ENCODE measurements around the gene NEUROD2.
"Not testable (repeated sequence)": the region's sequence is repeated elsewhere in the genome, so short reads cannot be mapped to it uniquely, and the experiment has no call there.

Gene NEUROD2

DNA sequence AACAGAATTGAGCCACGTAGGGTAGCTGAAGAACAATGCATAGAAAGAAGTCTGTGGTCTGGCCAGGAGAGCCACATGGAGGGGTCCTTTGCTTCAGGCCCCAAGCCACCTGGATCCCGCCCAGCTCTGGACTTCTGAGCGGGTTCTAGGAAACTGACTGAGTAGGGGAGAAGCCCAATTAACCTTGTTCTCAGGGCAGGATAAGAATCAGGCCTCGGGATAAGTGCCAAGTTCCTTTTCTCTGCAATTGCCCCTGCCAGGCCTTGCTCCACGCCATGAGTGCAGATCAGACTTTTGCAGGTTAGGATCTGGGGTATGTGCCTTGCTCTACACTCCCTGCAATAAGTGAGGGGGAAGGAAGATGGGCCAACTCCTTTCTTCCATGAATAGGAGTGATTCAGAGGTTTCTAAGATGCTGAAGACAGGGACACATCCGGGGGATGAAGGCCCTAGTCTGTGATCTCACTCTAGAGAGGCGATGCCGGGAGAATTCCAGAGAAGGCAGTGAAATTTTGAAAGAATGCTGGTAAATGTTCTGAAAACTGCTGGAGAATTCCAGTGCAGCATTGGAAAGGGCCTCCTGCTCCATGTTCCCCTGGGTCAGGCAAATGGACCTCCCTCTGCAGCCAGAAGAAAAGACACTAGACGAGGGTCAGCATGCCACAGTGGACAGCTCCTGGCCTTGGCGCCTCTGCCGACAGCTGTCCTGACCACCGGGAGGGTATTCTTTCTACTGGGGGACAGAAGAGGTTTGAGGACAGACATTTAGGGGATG is 5.8 kb downstream of the NEUROD2 start:
- DNase-seq = peak; percentile 15

DNA sequence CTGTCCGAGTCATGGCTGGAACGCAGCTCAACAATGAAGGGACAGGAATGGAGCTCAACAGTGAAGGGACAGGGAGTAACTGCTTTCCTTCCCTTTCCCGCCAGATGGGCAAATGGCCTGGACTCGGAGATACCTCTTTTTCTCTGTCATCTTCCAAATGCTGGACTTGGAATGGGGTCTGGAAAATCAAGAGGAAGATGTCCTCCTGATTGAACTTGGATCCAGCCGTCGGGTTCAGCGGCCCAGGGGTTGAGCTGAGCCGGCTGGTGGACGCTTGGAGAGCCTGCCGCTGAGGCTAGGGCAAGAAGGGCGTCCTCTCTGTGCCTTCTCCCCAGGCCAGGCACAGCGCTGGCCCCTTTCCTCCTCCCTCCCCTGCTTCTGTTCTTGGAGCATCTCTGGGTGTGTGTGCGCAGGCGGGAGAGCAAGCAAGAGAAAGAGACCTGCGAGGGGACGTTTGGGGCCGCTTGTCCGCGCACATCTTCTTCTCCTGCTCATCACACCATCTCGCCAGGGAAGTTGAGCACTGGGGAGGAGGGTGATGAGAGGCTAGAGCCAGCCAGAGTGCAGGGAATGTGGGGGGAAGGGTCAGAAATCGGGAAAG is 6.6 kb downstream of the NEUROD2 start:
- no peak for DNase-seq

DNA sequence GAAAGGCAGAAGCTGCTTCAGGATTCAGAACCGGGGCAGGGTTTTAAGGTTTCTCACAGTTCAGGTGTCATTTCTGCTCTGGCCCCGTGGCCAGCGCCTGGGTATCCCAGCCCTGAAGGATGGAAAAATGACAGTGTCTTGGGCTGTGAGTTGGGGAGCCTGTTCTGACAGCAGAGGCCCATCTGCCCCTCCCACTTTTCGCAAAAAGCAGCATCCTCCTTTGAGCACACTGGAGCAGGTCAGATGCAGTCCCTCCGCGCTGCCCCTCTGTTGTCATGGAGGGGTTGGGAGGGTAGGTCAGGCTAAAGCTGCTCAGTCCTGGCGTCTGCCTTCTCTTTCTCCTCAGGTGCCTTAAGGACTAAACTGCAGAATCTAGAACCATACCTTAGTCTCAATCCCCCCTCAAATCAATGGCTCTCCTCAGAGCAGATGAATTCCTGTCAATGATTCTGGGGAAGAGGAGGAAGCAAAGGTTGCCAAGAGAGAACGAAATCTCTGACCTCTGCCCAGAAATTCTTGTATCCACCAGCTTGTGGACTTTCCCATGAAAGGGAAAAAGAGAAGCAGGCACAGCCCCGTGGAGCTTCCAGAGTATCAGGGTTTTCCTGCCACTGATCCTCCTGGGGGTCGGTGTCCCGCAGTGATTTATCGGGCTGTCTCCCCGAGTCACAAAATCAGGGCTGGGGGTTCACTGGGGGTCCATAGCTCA is 7.3 kb downstream of the NEUROD2 start:
- no peak for DNase-seq

DNA sequence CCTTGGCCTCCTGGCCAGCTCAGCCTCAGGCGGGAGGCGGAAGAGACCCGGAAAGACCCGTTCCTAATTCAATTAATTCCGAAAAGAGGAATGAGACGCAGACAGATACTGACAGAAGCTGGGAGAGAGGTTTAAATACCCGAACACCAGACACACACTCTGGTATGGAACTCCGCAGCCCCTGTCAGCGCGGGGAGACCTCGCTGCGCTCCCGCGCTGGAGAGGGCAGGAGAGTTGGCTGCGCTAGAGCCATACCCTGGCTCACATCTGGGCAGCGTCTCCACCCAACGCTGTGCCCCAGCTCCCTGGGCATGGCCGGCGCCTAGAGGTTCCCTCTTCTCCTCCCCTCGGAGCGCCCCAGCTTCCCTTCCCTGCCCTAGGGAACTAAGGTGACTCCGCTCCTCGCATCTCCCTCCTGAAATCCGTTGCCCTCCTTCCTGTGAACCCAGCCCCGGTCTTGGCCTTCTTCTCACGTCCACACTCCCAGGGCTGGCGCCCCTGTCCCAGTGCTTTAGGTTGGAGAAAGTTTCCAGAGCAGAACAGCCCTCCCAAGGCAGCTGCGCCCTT is 8.0 kb downstream of the NEUROD2 start:
- DNase-seq = no peak

DNA sequence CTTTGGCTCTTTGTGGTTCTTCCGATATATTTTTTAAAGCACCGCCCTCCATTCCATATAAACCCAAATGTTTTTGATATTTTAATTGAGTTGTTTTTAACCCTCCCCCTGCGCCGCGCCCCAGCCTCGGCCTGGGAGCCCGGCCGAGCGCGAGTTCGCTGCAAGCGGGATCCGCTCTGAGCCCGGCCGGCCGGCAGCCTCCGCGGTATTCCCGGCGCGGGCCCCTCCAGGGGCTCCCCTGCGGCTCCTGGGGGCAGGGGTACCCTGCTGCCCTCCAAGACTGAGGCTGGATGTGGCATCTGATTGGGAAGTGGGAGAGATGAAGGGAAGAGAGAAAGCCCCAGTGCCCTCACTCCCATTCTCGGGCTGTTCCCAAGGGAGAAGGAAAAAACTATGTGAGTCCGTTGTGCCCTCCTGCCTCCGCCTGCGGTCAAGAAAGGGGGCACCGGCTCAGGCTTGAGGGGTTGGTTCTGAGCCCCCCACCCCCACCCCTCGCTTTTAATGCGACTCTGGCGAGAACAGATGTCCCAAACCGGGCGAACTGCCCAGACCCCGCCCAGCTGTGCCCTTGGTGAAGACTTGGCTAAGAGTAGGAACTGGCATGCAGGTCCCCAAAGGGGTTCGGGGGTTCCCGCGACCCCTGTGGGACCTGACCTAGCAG is 8.6 kb downstream of the NEUROD2 start:
- no peak for DNase-seq

DNA sequence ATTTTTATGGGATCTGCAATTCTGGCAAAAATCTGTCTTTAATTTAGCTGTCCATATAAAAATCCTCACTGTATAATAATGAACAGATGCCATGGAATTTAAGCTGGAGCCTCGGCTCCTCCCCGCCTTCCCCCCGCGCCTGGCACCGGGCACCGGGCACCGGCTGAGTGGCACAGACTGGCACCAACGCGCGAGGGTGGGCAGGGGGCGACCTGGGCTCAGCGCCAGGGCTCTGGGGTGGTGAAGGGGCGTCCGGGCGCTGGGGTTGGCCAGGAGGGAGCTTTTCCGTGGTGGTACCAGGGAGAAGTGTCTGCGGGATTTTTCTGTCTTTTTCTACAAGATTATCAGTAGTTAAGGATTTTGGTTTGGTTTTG is 9.1 kb downstream of the NEUROD2 start:
- no peak for DNase-seq

DNA sequence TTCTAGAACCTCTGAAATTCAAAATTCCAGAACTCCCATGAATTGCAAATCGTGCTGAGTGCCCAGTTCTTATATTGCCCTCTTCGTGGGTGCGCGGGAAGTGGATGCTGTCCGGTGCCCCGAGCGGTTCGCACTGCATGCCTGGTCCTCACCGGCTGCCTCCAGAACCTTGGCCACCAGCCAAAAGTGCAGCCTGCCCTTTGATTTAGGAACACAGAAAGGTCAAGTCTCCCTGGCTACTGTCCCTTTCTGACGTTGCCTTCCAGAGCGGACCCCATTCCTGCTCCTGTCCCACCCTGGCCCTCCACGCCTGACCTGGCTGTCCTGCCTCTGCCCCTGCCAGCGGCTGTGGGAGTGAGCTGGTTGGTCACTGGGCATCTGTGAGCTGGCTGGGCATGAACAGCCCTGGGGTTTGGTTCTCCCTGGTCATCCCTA is 9.7 kb downstream of the NEUROD2 start:
- DNase-seq = no peak

DNA sequence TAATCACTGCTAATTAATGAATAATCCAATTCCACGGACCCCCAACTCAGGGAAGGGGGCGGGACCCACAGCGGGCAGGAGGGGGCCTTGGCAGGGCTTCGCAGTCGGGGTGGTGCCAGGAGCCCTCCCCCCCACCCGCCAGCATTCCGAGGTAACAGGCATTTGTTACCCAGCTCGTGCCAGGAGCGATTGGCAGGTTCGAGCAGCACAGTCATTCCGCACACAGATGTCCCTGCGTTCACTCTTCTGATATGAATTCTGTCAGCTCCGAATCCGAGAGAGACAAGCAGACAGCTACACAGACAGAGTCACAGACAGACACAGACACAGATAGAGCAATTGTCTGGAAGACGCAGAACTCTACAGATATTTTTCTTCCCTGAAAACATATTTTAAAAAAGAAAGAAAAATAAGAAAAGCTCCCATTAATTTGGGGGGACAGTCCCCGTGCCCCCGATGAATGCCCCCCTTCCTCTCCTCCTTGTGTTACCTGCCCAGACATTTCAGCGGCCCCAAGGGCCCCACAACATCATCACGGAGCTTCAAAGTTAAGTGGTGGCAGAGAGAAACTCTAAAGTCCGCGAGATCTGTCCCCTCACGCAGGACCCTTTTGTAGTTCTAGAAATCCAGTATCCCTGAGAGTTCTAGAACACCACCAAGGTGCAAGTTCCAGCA is 10.2 kb downstream of the NEUROD2 start:
- DNase-seq = no peak

DNA sequence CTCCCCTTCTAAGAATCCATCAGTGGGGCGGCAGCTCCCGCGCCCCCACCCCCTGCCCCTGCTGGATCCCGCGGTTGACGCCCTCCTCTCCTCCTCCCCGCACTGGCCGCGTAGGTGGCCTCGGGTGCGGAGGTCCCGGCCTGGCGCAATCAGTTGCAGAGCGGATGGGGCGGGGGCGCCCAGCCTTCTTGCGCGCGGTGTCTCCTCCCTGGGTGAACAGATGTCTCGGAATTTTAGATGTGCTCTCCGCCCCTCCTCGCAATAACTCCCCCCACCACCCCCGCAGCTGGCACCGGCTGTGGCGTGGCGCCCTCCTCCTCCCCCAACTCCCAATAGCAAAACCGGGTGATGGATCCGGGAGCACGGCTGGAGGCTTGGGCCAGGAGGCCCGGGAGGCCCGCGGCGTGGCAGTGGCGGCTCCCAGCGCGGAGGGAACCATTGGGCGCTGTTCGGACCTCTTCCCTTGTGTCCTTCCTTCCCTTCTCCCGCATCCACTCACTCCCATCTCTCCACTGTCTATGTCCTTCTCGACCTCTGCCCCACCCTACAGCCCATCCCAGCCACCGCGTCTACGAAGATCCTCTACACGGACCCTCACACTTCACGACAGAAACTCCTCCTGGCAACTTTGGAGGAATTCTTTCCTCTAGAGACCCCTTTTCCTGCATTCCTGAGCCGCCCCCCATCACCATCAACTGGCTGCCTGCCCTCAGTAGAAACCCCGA is 11.0 kb downstream of the NEUROD2 start:
- no peak for DNase-seq

DNA sequence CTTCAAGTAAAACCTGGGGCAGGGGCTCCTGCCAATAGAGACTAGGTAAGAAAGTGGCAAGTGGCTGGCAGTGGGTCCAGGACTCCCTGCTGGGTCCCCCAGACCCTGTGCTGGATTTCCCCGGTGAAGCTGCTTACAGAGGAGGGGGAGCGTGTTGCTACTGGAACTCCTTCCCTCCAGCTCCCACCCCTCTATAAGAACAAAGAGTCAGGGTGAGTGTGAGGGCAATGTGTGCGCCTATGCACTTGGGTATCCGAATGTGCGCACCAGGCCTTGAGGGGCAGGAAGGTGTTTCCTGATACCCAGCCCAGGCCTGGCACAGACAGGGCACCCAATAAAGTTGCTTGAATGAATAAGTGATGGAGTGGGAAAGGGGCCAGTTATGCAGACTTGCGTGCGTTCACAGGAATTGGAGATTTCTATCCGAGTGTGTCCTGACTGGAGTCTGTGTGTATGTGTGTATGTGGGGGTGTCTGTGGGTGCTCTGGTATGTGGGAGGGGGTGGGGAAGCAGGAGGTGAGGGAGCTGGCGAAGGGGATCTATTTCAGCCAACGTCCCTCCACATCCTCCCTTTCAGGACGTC is 11.7 kb downstream of the NEUROD2 start:
- DNase-seq = no peak

DNA sequence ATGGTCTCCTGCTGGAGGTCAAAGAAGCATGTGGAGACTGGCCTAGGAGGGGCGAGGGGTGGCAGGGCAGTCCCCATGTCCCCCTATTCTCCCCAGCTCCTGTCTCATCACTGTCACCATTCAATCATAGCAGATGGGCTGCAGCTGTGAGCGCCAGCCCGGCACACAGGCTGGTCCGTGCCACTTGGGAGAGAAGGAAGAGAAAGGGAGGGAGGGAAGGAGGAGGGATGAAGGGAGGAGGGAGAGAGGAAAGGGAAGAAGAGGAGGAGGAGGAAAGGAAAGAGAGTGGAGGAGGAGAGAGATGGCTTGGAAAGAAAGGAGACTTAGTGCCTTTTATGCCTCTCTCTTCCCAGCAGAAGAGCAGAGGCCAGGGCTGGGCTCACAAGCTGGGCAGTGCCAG is 12.4 kb downstream of the NEUROD2 start:
- no peak for DNase-seq

DNA sequence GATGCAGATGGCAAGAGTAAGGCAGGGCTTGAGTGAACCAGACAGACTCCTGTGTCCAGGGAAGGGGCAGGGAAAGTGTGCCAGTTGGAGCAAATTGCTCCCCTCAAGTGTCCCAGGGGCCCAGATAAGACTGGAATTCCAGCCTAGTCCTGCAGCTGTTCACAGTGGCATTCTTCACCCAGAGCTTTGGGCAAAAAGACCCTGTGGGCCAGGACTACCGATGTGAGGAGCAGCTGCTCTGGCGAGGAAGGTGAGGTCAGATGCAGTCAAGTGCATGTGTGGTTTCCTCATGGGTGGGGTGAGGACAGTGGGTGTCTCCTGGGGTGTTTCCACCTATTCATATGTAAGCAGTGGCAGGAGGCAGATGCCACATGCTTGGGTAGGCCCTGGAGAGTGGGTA is 14.3 kb downstream of the NEUROD2 start:
- no peak for DNase-seq

DNA sequence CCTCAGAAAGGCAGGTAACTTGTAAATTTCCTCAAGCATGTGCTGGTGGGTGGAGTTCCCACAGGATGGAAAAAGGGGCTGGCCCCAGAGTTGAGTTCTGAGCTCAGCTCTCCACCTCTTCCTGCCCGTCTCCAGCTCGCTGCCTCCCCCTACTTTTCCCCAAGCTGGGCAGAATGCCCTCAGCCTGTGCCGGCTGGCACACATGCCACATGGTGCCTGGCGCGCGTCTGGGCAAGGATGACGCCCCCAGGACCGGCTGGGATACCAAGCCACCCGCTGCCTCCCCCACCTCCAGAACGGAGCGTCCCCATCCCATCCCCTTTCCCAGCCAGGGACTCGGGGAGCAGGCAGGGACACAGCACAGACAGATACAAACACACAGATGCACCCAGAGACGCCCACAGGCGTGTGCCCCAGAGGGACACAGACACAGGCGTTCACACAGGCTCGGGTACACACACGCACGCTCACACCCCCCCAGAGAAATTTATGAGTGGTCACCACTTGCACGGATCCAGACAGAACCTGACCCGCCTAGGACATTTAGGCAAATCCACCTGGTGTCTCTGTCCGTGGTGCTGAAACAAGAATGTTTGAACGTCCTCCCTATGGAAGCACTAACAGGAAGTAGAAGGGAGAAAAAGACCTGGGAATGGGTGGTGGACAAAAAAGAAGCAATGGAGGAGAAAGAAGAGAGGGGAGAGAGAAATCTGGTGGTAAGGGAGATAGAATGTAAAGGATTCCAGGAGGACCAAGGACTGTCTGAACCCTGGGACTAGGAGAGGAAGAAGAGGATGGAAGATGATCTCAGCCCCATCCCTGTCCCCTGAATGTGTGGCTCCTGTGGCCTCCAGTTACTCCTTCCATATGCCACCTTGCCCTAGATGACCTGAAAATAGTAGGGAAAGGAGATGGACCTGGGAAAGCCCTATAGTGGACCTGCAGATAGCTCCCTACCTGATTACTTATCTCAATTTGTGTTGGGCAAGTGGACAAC is 15.5 kb downstream of the NEUROD2 start:
- DNase-seq = peak; percentile 45

DNA sequence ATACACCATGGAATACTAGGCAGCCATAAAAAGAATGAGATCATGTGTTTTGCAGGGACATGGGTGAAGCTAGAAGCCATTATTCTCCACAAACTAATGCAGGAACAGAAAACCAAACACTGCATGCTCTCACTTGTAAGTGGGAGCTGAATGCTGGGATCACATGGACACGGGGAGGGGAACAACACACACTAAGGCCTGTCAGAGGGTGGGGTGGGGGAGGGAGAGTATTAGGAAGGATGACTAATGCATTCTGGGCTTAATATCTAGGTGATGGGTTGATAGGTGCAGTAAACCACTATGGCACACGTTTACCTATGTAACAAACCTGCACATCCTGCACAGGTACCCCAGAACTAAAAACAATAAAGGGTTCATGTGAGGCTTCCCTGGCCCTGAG is 17.5 kb downstream of the NEUROD2 start:
- DNase-seq = not testable (repeated sequence)

DNA sequence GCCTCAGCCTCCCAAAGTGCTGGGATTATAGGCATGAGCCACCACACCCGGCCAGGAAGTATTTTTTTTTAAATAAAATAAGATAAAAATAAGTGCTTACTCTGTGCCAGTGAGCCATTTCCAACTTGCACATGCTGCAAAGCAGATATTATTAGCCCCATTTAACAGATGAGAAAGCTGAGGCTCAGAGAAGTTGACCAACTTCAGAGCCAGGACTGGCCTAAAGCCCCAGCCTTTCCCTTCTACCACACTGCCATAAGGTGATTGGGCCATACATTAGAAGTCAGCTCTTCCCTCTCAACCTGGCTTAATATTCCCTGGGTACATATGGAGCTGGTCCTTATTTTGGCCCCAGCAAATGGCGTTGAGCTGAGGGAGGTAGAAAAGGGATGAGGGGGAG is 25.1 kb downstream of the NEUROD2 start:
- DNase-seq = no peak

DNA sequence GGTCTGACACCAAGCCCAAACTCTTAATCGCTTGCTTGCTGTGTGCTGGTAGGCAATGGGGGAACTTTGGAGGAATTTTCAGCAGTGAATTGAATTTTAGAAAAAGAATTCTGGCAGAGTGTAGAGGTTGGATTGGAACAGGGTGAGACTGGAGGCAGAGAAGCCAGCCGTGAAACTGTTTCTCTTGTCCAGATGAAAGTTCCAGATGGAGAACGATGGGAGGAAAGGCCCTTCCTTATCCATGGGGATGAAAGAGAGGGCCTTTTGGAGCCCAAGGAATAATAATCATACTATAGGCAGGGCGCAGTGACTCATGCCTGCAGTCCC is 26.0 kb downstream of the NEUROD2 start:
- no peak for DNase-seq

DNA sequence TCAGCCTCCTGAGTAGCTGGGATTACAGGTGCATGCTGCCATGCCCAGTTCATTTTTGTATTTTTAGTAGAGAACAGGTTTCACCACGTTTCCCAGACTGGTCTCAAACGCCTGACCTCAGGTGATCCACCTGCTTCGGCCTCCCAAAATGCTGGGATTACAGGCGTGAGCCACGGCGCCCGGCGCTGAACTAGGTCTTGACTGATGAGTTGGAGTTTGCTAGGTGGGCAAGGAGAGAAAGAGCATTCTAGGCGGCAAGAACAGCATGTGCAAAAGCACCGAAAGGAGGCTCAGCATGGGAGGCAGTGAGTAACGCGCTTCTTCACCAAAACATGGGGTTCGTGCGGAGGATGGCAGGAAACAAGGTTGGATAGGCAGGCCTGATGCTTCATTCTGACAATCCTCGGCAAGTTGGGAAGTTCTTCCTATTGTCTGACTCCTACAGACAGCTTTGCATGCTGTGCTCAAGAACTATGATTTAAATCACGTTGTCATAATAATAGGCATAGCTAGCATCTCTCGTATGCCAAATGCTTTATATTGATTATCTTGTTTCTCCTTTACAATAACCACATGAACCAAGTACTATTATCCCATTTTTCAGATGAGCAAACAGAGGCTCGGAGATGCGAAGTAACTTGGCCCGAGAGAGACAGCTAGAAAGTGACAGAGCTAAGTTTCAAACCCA is 26.5 kb downstream of the NEUROD2 start:
- no peak for DNase-seq

DNA sequence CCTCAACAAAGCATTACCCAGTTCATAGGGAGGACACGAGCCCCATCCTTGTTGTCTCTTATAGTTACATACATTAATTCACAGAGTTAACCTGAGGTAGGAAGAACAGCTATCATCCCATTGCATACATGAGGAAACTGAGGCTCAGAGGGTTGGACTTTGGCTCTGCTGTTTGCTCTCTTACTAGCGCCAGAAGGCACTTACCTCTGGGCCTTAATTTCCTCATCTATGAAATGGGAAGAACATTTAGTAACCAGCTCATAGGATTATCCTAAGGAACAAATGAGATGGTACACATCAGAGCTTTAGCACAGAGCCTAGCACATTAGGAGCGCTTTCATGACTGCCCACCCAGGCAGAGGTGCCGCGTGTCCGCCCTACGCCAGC is 27.6 kb downstream of the NEUROD2 start:
- no peak for DNase-seq

DNA sequence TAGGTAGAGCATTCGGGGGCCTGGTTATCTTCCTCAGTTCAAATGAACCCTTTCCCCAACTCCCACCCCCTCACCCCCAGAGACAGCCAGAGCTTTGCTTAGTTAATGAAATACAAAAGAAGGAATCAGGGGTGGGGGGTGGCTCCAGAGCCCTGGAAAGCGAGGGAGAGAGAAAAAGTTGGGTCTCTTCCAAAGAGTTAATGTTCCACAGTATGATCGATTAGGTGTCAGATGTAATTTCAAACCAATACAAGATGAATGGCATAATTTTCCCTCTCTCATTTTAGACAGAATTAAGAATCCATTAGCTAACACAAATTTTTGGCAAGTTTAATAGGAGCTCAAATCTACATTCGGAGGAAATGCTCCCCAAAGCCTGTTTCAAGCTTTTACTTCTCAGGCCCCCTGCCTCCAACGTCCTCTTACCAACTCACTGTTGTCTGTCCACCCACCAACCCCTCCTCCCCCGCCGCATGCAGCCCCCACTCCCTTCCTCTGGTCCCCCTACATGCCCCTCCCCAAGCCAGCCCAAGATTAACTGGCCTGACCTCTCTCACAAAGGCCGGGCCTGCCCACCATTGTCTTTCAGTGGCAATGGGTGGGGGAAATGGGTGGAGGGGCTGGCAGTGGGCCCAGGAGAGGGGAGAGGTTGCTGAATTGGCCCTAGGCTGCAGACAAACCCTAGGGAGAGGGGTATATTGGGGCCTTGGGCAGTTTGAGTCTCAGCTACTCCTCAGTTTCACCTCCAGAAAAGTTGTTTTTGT is 28.2 kb downstream of the NEUROD2 start:
- no peak for DNase-seq
